HG03457 (cell line): ENCODE results near the gene PTPRN2.

Source experiments
- ATAC-seq: cut with Tn5 transposase; IDR thresholded peaks from one replicate; pipeline ENCODE4 v1.9.1; 2021; ENCODE audit warnings: moderate number of reproducible peaks; ENCODE audit not compliant: unreplicated experiment

The PTPRN2 gene

DNA sequence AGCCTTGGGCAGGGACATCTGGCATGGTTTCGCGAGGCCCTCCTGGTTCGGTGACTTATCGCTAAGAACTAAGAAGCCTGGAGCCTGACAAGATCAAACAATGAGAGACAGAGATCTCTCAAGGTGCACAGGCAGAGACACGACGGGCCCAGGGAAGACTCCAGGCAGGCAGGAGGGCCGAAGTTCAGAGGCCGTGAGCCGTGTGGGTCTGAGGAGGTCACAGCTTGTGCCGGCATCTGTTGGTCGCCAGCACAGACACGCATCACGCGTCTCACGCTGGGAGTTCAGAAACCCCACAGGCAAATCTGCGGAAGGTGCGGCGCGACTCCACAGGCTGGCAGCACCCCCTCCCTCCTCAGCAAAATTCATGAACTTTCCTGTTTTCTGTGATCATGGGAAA lies 936.8 kb downstream of the PTPRN2 start:
- no peak for ATAC-seq

DNA sequence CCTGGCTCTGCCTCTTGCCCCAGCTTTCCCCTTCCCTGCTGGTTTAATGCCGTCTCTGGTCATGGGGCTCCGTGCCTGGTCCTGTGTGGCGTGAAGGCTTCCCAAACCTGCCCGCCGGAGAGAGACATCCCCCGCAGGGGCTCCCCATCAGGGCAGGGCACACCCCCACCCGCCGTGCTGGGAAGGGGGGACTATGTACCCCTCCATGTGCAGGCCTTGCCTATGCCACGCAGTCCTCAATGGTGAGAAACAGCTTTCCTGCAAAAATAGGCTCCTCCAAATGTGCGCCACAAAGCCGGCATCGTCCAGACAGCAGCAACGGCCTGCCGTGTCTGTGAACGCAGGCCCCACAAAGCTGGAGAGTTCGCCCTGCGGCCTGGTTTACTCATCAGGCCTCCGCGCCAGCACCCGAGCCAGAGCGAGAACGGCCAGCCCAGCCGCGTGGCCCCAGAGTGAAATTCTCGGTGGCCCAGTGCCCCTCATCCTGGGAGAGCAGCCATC lies 937.4 kb downstream of the PTPRN2 start:
- no peak for ATAC-seq

- ATAC-seq = no peak
Observed at GRCh38 chr7:157646551-157646950, 941.1 kb downstream of the PTPRN2 start.

GRCh38 chr7:157645539-157645938 lies 942.1 kb downstream of the PTPRN2 start:
- ATAC-seq = no peak

- no peak for ATAC-seq
Observed at GRCh38 chr7:157644946-157645345, 942.7 kb downstream of the PTPRN2 start.

DNA sequence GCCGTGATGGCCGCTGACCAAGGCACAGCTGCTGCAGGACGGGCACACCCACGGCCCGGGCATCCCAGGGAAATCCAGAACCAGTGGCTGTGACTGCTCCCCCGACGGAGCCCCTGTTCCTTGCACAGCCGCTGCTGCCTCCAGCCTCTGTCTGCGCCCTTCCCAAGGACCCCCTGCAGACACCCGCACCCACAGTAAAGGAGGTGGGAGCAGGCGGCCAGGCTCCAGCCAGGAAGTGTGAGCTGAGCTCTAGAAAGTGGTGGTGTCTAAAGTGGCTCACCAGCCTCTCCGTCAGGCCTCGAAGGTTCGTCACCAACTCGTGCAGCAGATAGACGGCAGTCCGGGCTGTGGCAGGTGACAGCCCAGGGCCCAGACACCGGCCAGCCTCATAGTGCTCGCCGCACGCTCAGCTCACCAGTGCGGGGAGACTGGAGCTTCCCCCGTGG lies 944.1 kb downstream of the PTPRN2 start:
- no peak for ATAC-seq

DNA sequence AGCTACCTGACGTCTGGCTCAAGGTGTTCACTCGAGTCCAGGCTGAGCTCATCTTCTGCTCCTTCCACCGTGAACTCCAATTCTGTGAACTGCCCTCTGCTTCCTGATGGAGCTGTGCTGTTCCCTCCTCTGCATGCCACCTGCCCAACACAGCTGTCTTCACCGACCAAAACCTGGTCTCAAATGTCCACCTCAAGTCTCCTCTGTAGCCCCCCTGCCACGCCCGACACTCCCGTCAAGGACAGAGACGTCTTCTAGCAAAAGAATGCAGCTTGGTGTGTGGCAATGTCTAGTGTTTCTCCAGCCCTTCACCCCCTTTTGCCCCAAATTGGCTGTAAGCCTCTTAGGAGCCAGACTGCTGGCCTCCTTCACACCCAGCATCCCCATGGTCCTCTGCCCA lies 945.8 kb downstream of the PTPRN2 start:
- ATAC-seq = no peak

DNA sequence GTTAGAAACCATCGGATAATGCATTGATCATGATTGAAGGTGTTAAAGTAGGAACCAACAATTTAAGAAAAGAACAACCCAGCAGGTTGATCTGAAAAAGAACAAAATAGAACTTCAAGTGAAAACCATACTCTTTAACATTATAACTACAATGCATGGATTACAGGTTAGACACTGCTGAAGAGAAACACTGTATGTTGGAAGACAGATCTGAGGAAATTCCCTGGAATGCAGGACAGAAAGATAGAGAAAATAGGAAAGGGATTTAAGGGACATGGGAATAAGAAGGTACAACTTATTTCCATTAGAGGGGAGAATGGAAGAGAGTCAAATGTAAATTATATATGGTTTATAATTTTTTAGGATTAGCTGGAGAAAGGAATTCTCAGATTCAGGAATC lies 947.5 kb downstream of the PTPRN2 start:
- ATAC-seq = no peak

GRCh38 chr7:157638563-157638962 lies 949.1 kb downstream of the PTPRN2 start:
- ATAC-seq = no peak

DNA sequence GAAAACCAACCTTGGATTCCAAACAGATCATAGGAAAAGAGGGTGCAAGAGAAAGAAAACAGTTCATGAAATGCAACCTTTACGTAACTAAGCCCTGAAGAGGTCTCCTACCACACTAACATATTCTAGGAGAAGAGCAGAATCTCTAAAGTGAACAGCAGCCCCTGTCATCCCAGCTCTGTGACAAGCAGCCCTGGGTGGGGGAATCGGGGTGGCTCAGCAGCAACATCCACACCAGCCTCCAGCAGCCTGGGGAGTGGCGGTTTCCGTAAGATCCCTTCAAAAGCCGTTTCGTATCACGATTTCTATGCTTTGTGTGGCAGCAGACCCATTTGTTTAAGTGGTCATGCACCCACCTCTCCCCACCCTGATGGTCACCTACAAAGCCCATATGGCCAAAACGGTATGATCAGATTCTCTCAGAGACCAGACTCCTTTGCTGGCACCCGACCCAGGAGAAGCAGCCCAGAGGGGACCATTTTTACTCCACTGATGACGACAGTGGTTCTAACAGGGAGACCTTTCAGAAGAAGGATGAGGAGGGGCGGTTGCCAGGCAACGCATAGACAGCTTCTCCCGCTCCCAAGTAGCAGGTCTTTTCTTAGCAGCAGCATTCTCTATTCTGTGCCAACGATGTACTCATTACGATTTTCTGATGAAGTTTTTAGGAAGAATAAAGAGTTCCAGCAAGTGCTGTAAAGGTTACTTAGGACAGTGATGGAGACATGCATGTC lies 950.2 kb downstream of the PTPRN2 start:
- no peak for ATAC-seq

- ATAC-seq = no peak
Observed at GRCh38 chr7:157635669-157636068, 952.0 kb downstream of the PTPRN2 start.

DNA sequence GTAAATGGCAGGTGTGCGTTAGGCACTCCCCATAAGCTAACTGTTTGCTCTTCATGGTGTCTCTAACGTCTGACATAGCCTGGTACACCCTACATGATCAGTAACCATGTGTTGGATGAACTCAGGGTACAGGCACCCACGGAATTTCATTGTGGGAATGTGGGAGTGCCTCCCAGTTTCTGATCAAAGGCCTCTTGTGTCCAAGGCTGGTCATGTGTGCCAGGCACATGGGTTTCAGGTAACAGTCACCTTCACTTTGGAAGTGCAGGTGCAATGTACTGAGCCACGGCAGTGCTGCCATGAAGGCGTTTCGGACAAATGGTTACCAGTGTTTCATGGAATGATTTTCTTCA lies 952.5 kb downstream of the PTPRN2 start:
- ATAC-seq = no peak

DNA sequence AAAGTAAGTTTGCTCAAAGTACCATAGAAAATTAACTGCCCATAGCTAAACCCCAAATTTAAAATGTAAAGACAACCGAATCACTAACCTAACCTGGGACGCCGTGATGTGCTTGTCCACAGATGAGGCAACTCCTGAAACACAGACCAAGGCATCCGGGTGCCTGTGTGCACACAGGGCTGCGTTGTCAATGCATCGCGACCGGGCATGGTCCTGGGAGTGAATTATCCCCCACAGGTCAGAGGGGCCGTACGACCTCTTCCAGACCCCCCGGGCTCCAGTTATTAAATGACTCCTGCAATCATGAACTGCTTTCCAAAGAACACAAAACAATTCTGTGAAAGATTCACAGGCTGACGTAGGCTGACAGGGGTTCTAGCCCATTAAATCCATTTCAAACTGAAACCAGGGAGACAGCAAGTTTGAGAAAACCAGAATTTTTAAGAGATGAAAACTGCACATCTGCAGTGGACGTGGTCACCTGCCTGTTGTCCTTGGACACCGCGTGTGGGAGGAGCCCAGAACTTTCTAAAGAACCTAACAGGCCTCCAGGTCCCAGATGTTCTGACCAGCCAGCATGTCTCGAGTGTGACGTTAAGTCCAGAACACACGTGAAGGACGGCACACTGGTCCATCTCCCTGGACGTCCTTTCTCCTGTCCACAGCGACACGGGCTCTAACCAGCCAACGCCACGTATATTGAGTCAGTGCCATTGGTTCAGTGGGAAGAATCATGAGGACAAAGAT lies 953.0 kb downstream of the PTPRN2 start:
- no peak for ATAC-seq

- no peak for ATAC-seq
Observed at GRCh38 chr7:157633465-157634185, 954.0 kb downstream of the PTPRN2 start.

- ATAC-seq = no peak
Observed at GRCh38 chr7:157630301-157630853, 957.2 kb downstream of the PTPRN2 start.

- ATAC-seq = no peak
Observed at GRCh38 chr7:157628456-157628855, 959.2 kb downstream of the PTPRN2 start.

GRCh38 chr7:157627646-157628045 lies 960.0 kb downstream of the PTPRN2 start:
- no peak for ATAC-seq

- no peak for ATAC-seq
Observed at GRCh38 chr7:157627033-157627432, 960.6 kb downstream of the PTPRN2 start.

DNA sequence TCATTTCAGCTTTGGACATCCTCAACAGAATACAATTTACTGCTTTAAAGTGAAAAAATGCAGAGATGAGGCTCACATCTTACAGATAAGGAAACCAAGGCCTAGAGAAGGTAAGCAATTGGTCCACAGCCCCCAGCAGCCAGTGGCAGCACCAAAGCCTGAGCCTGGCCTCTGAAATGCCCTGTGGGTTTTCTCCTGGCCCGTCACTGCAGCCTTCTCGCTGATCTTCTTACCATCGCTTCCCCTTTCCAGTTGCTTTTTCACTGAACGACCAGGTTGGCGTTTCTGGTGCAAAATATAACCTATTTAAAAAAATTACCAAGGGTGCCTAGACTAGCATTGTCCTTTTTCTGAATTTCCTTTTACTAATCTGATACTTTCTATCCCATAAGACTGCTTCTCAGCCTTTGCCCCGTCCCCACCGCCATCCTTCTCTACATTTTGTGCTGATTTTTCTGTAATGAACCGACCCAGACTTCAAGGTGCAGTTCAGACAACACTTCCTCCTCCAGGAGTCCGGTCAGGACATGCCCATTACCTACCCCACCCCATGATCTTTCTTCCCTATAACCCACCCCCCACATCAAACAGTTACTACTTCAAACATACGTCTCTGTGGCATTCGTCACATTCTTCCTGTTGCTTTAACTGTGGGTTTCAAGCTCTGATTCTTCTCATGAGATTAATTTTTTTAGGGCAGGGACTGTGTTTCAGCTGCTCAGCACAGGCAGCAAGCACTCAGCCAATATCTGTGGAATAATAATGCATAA lies 961.5 kb downstream of the PTPRN2 start:
- no peak for ATAC-seq

GRCh38 chr7:157623556-157623955 lies 964.1 kb downstream of the PTPRN2 start:
- no peak for ATAC-seq
